GOT3 (cell line): ENCODE measurements around the gene KCNA2.

ENCODE experiments used
- DNase-seq: peaks from one replicate; lab custom pipeline; 2025; ENCODE audit warnings: mixed read lengths; lab: John Stamatoyannopoulos, UW

KCNA2 gene

GRCh38 chr1:110628323-110629105 lies 22.4 kb upstream of the KCNA2 start:
- no peak for DNase-seq

GRCh38 chr1:110627764-110628163 lies 21.6 kb upstream of the KCNA2 start:
- no peak for DNase-seq

GRCh38 chr1:110626889-110627288 lies 20.7 kb upstream of the KCNA2 start:
- DNase-seq, result no peak

GRCh38 chr1:110620686-110621085 lies 14.5 kb upstream of the KCNA2 start:
- no peak for DNase-seq

- no peak for DNase-seq
These were observed 14.1 kb upstream of the KCNA2 start for GRCh38 chr1:110620250-110620615.

GRCh38 chr1:110619412-110620249 lies 13.5 kb upstream of the KCNA2 start:
- DNase-seq, result no peak

- no peak for DNase-seq
These were observed 12.5 kb upstream of the KCNA2 start for GRCh38 chr1:110618668-110619067.

GRCh38 chr1:110617589-110617988 lies 11.4 kb upstream of the KCNA2 start:
- no peak for DNase-seq

GRCh38 chr1:110617116-110617515 lies 11.0 kb upstream of the KCNA2 start:
- no peak for DNase-seq

- no peak for DNase-seq
These were observed 10.4 kb upstream of the KCNA2 start for GRCh38 chr1:110616587-110616986.

- no peak for DNase-seq
These were observed 9.5 kb upstream of the KCNA2 start for GRCh38 chr1:110615548-110616130.

- no peak for DNase-seq
These were observed 6.0 kb upstream of the KCNA2 start for GRCh38 chr1:110612060-110612745.

GRCh38 chr1:110610696-110611286 lies 4.6 kb upstream of the KCNA2 start:
- no peak for DNase-seq

GRCh38 chr1:110610084-110610483 lies 3.9 kb upstream of the KCNA2 start:
- DNase-seq, result no peak

- no peak for DNase-seq
These were observed 2.1 kb upstream of the KCNA2 start for GRCh38 chr1:110608247-110608646.

- no peak for DNase-seq
These were observed 1.5 kb upstream of the KCNA2 start for GRCh38 chr1:110607536-110608230.

- no peak for DNase-seq
These were observed 738 bp upstream of the KCNA2 start for GRCh38 chr1:110606657-110607535.

- DNase-seq, result no peak
These were observed 712 bp downstream of the KCNA2 start for GRCh38 chr1:110605446-110605845.

- DNase-seq, result no peak
These were observed 1.5 kb downstream of the KCNA2 start for GRCh38 chr1:110604586-110605148.

- DNase-seq, result no peak
These were observed 3.1 kb downstream of the KCNA2 start for GRCh38 chr1:110603058-110603457.
